Measurements from ENCODE around the gene MAPK12. TPM values are rescaled to one million over a fixed set of nuclear protein-coding genes. Genes with fewer than 3 reads are reported as not detected.

The MAPK12 gene
- total RNA-seq, 1 donor from 2014 or later = 2.6 TPM

GRCh38 chr22:50266994-50267393 is 5.5 kb upstream of the MAPK12 start:
- ATAC-seq = no peak

- ATAC-seq = no peak
Observed at GRCh38 chr22:50264946-50265669, 3.6 kb upstream of the MAPK12 start.

DNA sequence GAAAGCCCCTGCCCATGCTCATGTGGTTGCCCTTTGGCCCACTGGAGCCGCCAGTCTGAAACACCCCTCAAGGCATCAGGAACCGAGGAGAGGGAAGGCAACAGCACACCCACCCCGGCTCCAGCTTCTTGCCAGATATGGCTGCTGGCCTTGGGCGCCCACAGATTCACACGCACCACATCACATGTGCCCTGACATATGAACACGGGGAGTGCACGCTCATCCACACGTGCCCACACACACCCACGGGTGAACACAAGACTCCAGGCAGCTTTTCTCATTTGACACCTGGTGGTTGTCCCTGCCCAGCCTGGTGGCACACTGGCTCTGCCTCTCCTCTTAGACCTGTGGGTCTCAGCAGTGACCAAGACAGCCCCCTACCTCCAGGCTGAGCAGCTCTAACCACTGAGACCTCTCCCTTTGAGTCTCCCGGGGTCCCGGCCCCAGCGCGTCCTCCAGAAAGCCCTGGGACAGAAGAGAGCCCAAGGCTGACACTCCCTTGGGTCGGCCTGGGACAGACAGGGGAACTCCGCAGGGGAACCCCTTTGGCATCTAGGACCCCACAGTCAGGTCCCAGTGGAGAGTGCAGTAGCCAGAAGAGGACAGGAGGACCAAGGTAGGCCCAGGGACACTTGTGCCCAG is 2.7 kb upstream of the MAPK12 start:
- no peak for ATAC-seq

GRCh38 chr22:50262973-50263617 is 1.6 kb upstream of the MAPK12 start:
- ATAC-seq = no peak

- peak; percentile 21 for ATAC-seq
Observed at GRCh38 chr22:50262460-50262911, 1.0 kb upstream of the MAPK12 start.

- peak; percentile 4 for ATAC-seq
Observed at GRCh38 chr22:50260801-50261614, 475 bp downstream of the MAPK12 start.

DNA sequence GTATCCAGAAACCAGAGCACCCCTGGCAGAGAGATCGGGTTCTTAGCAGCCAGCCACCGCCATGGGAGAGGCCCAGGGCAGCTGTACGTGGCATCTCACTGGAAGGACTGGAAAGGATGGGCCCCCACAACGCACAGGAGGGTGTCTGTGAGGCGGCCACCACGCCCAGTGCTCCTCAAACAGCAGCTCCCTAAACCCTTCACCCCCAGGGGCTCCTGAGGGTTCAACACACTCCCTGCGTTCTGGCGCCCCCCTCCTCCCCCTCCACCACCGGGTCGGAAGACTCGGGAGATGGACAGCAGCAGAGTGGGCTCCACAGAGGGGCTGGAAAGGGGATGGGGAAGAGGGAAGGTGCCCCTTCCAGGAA is 1.1 kb downstream of the MAPK12 start:
- no peak for ATAC-seq

- no peak for ATAC-seq
Observed at GRCh38 chr22:50259302-50259701, 2.2 kb downstream of the MAPK12 start.

- ATAC-seq = no peak
Observed at GRCh38 chr22:50258361-50259292, 2.9 kb downstream of the MAPK12 start.

DNA sequence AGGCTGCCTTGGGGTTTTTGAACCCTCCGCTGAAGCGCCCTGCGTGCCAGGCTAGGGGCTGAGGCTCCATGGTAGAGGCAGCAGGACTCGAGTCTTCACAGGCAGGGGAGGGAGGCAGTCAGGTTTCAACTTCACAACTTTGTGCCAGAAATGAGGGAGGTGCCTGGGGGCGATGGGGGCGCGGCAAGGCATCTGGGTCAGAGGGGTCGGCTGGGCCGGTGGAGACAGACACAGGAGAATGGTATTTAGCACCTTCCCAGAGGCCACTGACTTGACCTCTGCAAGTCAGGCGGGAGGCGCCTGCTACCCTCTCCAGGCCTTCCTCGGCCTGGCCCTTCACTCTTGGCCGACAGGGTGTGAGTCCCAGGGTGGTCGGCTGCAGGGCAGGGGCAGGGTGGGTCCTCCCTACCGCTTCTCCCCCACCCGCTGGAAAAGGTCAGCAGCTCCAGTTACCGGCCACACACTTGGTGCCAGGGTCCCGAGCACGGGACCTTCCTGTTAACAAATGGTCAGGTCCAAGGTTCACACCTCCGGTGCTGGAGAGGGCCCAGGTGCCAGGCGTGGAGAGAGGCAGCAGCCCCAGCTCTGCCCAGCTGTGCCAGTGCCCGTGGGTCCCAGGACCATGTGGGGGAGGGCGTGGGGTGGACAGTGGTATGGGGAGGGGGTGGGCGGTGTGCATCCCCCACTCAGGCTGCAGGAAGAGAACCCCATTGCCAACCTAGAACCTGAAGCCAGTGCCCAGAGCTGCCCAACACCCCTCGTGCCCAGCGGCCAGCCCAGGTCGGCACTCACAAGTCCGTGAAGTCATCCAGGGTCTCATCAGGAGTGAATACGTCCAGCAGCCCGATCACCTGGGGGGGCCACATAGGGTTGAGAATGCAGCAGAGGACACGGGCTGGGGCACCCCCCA is 3.8 kb downstream of the MAPK12 start:
- no peak for ATAC-seq

DNA sequence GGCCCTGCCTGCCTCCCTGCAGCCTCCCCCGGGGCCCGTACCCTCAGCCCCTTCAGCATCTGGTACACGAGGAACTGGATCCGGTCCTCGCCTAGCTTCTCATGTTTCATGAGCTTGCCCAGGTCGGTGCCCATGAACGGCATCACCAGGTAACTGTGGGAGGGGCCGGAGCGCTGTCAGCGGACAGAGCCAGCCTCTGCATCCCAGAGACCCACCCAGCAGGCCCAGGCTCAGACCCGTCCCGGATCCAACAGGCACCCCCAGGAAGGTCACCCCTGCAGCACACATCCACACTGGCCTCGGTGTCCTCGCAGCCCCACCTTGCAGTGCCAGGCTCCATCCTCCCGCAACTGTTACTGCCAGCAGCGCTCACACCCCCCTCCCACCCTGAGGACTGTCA is 4.4 kb downstream of the MAPK12 start:
- no peak for ATAC-seq

DNA sequence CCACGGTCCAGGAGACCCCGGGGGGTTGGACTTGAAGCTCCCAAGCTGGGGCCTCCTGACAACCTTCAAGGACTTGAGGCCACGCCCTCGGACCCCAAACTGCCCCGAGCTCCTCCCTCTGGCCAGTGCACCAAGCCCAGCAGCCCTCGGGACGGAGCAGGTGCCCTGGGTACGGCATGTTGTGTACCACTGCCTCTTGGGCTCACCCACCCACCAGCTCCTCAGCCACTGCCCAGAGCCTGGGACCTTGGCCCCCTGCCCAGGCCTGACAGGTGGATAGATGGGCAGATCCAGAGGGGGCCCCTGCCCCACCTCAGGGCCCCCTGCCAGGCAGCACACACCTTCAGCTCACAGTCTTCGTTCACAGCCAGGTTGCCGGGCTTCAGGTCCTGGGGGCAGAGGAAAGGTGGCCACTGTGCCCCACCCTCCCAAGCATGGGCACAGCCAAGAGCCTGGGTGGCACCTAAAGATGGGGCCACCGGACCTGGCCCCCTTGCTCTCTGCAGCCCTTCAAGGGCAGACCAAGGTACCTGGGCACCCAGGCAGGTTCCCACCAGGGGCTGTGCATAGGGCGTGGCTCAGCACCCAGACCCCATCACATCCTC is 5.1 kb downstream of the MAPK12 start:
- ATAC-seq = no peak

- no peak for ATAC-seq
Observed at GRCh38 chr22:50255607-50256006, 5.9 kb downstream of the MAPK12 start.

GRCh38 chr22:50255099-50255498 is 6.4 kb downstream of the MAPK12 start:
- ATAC-seq = no peak

- no peak for ATAC-seq
Observed at GRCh38 chr22:50253941-50254340, 7.5 kb downstream of the MAPK12 start.

DNA sequence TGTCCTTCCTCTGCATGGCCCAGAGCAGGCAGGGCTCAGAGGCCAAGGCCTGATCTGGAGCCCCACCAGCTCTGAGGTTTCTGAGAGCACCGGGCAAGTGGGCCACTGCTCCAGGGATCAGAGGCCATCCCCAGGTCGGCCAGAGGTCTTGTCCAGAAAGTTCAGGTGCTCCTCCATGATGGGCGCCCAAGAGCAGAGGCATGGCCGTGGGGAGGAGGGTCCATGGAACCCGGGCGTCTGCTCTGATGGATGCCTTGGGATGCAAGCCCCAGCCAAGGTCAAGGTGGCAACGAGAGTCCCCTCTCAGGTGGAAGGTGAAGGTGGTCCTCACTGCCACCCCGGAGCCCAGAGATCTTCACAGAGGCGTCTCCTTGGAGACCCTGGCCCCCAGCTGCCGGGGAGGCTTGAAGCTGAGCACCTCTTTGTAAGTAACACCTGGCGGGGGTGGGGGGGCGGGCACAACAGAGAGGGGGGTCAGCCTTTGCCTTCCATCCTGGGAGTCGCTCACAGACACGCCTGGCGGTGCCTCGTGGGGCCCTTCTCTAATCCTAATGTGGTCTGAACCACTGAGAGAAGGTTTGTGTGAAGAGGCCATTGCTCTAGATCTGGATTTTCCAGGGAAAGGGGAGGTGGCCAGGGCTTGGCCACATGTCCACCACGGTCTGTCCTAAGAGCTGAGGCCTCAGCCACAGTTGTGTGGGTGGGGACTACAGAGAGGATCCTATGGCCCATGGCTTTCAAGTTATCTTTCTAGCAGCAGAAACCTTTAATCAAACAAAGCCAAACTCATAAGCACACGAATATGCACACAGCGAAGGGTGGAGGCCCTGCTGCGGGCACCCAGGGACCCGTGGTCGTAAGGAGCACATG is 8.2 kb downstream of the MAPK12 start:
- no peak for ATAC-seq

DNA sequence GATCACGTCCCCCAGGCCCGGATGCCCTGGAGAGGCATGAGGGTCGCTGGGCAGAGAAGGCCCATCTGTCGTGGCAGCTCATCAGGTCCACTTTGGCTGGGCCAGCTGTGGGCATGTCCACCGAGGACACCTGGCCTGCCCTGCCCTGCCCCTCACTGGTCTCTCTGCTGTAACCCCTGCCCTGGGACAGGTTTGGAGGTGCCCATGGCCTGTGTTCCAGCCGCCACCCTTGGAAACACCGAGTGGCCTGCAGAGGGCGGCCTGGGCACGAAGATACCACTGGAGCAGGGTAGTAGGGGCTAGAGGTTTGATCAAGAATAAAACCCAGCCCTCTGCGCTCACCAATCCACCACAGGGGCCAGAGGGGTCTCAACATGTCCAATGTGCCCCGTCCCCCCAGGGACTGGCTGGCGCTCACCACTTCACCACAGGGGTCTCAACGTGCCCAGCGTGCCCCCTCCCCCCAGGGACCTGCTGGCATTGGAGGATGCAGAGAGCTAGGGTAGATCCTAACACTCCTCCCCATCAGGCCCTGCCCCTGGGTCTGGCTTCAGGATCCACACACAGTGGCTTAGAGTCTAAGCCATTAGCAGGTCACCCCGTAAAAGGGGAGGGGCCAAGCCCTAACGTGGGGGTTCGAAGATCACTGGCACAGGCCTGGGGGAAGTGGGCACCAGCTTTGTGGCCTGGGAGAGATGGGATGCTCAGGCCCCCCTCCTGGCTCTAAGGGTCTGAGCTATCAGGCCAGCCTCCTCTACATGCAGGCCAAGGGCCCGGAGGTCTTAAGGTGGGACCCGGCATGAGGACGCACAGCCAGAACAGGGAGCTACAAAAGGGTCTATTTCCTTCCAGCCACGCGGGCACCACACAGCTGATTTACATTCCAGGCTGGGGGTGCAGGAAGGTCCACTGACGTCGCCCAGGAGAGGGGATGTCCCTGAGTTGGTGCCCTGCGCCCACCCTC is 9.1 kb downstream of the MAPK12 start:
- ATAC-seq = peak; percentile 58

DNA sequence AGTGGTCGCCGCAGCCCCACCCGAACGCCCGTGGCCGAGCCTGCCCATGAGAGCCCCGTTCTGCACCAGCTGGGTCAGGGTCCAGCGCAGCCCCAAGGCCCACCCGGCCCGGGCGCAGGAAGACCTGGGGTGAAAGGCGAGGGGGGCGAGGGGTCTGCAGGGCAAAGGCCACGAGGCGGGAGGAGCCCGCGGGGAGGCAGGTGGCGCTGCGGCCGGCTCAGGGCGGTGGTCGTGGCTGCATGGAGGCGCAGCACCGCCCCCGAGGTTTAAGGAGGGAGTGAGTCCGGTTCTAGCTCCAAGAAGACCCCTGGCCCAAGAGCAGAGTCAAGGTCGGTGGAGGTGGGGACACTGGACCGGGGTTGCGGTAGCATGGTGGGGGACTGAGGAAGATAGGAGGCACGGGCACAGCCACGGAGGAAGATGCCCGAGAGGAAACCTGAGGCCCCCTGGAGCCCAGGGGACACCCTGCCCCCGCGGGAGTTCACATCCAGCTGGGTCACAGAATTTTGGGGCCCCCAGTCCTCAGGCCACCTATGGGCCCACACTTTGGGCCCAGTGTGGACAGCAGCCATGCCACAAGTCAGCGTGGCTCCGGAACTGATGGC is 9.9 kb downstream of the MAPK12 start:
- no peak for ATAC-seq
